ENCODE results near the gene WDR73. TPM values are rescaled to one million over a fixed set of nuclear protein-coding genes. Genes with fewer than 3 reads are reported as not detected.

WDR73 gene
- total and polyA plus RNA-seq, 10 of the 15 experiments (the other 5 are each of a cell fraction or from before 2014, with no cell fraction given) = 4.4 to 25.6 (median 16.3) TPM

GRCh38 chr15:84604826-84605553 is 49.1 kb downstream of the WDR73 start (continued):
- TF ChIP-seq JUNB (IDR thresholded peaks at IDR 0.05) (peak; percentile 83), RELB (IDR thresholded peaks at IDR 0.05; ENCODE audit: low read depth) (peak; percentile 78; the same call in 1 of the 2 replicates), PML (IDR thresholded peaks at IDR 0.05; ENCODE audit: low read length) (no peak), CREM (IDR thresholded peaks at IDR 0.05; ENCODE audit: low read depth) (peak; percentile 64), BACH1 (IDR thresholded peaks at IDR 0.05; ENCODE audit: borderline replicate concordance) (peak; percentile 27; the same call in 1 of the 2 replicates), EGR1 (IDR thresholded peaks at IDR 0.05; ENCODE audit: borderline replicate concordance in 1 of 2, low read depth in 2 of 2, low read length in 2 of 2) (peak in 1 of 2 experiments; percentile 84; a peak in 2 of 3 replicates), BCL11A (IDR thresholded peaks at IDR 0.05; ENCODE audit: low read depth, low read length) (peak; percentile 65), WRNIP1 (IDR thresholded peaks at IDR 0.05; ENCODE audit: borderline replicate concordance, low read depth, low read length) (no peak), TARDBP (IDR thresholded peaks at IDR 0.05; ENCODE audit: borderline replicate concordance) (no peak), ATF7 (IDR thresholded peaks at IDR 0.05; ENCODE audit: low read depth) (peak; percentile 59; the same call in 1 of the 2 replicates), NR2F1 (conservative IDR thresholded peaks at IDR 0.05) (peak; percentile 65), RAD51 (IDR thresholded peaks at IDR 0.05) (peak; percentile 69; the same call in 1 of the 2 replicates), MEF2B (IDR thresholded peaks at IDR 0.05; ENCODE audit: partially characterized antibody, poor library complexity, severe bottlenecking) (peak; percentile 37), ATF2 (IDR thresholded peaks at IDR 0.05; ENCODE audit: low read length) (peak; percentile 58; the same call in 1 of the 2 replicates), HCFC1 (IDR thresholded peaks at IDR 0.05; ENCODE audit: low read length) (no peak), SREBF2 (IDR thresholded peaks at IDR 0.05; ENCODE audit: low read length) (no peak), RUNX3 (IDR thresholded peaks at IDR 0.05; ENCODE audit: low read length) (peak; percentile 88), IRF3 (IDR thresholded peaks at IDR 0.05) (no peak), KDM1A (IDR thresholded peaks at IDR 0.05; ENCODE audit: borderline replicate concordance) (no peak), FOXM1 (IDR thresholded peaks at IDR 0.05; ENCODE audit: low read depth, low read length) (no peak), E2F8 (IDR thresholded peaks at IDR 0.05; ENCODE audit: low read depth, partially characterized antibody) (no peak), EED (IDR thresholded peaks at IDR 0.05; ENCODE audit: low read depth) (peak; percentile 72), MTA2 (IDR thresholded peaks at IDR 0.05; ENCODE audit: low read depth) (peak; percentile 75)
